Mucosa of descending colon (tissue), 3 donors: ENCODE data around the gene UNG. TPM values are rescaled to one million over a fixed set of nuclear protein-coding genes. Genes with fewer than 3 reads are reported as not detected.
A peak's percentile ranks its signal among the peaks of the same experiment; 100 is the strongest.

Experiments used
- ATAC-seq: fragments of 200-7000 bp; cut with Tn5 transposase; one replicate; pipeline ENCODE4 v1.9.1; 2020; ENCODE audit warnings: mild to moderate bottlenecking, moderate library complexity
- DNase-seq, 3 donors: peaks; one replicate each; pipeline ENCODE4 v3.0.0-alpha.2; 2020
- H3K36me3 ChIP-seq: fragments of 200-600 bp; one replicate; pipeline ENCODE4 v1.8.0; 2021; ENCODE audit warnings: low read depth, mild to moderate bottlenecking
- H3K4me1 ChIP-seq: fragments of 200-600 bp; one replicate; pipeline ENCODE4 v1.8.0; 2021; ENCODE audit warnings: low read depth, mild to moderate bottlenecking
- H3K4me3 ChIP-seq: fragments of 200-600 bp; one replicate; pipeline ENCODE4 v1.8.0; 2021; ENCODE audit warnings: mild to moderate bottlenecking
- H3K9me3 ChIP-seq: fragments of 200-600 bp; one replicate; pipeline ENCODE4 v1.8.0; 2021; ENCODE audit warnings: mild to moderate bottlenecking
- intact Hi-C, 2 donors: fragments of 100-400 bp; cut with DNase I in 1 of 2; cut with micrococcal nuclease in 1 of 2; formaldehyde crosslinking; loops; one replicate each; pipeline versions ENCODE4 v1.11.0 to v1.11.1; 2022; cut with DNase I, micrococcal nuclease
- total RNA-seq, 3 donors: library from RNA; stranded (reverse); fragmentation: NEBNext Ultra II Directional in 2 of 3; extraction: Animal tissue kit (Norgen Biotek cat#: 25700) in 2 of 3; gene quantifications; one replicate each; pipeline versions ENCODE4 v1.2.1 to v1.2.4, GENCODE V29; 2021 to 2023
- TF ChIP-seq, protein P1 (sequence below): fragments of 200-600 bp; IDR thresholded peaks from one replicate; pipeline ENCODE4 v1.8.0; 2022; ENCODE audit warnings: antibody characterized with exemption, mild to moderate bottlenecking
- donor health status: DM: no; HTN: no; CAD: no; lungs with moderate emphysema.
- donor health status: DM: no; HTN: no; CAD: no.
- donor health status: DM: no; HTN: yes; CAD: no.

The UNG gene
- total RNA-seq, 3 donors from 2014 or later: 22.1 to 39.4 (median 35.6) TPM

DNA sequence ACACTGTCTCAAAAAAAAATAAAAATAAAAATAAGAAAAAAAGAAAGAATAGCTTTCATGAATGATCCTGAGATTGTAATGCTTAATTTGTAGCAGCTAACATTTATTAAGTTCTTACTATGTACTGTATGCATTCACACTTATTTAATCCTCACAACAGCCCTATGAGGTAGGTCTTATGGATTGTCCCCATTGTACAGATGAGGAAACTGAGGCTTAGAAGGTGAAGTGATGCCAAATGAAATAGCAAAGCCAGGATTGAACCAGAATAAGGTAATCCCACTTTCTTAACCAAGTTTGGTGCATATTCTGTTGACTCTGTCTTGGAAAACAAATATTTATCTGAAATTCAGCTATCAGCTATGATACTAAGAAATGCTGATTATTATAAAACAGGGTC, 42.9 kb upstream of the UNG start:
- Histone ChIP-seq H3K4me1 (peaks cover 19% of the 10 kb centered on the region), H3K36me3 (no peaks in the 10 kb centered on the region), H3K4me3 (no peak overlapping the region), H3K9me3 (no peaks in the 10 kb centered on the region)
- TF ChIP-seq, protein P1, sequence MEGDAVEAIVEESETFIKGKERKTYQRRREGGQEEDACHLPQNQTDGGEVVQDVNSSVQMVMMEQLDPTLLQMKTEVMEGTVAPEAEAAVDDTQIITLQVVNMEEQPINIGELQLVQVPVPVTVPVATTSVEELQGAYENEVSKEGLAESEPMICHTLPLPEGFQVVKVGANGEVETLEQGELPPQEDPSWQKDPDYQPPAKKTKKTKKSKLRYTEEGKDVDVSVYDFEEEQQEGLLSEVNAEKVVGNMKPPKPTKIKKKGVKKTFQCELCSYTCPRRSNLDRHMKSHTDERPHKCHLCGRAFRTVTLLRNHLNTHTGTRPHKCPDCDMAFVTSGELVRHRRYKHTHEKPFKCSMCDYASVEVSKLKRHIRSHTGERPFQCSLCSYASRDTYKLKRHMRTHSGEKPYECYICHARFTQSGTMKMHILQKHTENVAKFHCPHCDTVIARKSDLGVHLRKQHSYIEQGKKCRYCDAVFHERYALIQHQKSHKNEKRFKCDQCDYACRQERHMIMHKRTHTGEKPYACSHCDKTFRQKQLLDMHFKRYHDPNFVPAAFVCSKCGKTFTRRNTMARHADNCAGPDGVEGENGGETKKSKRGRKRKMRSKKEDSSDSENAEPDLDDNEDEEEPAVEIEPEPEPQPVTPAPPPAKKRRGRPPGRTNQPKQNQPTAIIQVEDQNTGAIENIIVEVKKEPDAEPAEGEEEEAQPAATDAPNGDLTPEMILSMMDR: no peak
- ATAC-seq (no peak), DNase-seq (no peak)
- intact Hi-C loops: no loop called here

DNA sequence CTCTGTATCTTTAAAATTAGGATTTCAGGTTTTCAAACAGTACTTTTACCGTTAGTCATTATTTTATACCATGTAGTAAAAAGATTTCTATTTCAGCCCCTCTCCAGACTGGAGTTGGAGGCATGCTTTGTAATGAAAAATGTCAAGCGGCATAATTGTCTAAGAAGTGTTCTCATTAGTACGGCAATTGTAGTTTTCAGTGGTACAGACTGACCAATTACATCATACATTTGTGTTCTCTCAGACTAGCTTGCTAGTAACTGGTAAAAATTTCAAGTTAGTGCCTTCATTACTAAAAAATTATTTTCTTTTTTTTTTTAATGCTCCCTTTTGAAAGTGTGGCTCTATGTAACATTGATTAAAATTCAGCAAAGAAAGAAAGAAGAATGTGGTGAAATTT, 40.5 kb upstream of the UNG start:
- DNase-seq (no peak), ATAC-seq (no peak)
- intact Hi-C loops: no loop called here
- TF ChIP-seq, protein P1: no peak
- no peaks in the 10 kb centered on the region for H3K36me3 ChIP-seq
- H3K9me3 ChIP-seq: no peaks in the 10 kb centered on the region
- peaks cover 17% of the 10 kb centered on the region for H3K4me1 ChIP-seq
- H3K4me3 ChIP-seq: no peak overlapping the region

DNA sequence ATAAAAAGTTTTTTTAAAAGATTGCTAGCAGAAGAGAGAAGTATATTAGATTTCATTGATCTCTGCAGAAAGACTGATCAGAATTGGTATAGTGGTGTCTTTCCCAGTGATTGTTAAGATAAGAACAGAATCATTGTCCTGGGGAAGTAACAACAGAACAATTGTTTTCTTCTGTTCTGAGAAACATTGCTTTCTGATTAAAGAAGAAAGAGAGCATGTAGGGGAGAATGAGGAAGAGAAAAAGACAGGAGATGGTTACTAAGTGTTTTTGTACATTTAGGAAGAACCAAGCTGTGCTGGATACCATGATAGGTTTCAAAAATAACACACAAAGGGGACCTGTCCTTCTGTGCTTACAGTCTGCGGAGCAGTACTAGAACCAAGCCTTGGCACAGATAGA, 40.0 kb upstream of the UNG start:
- no peak overlapping the region for H3K4me3 ChIP-seq
- TF ChIP-seq, protein P1: no peak
- H3K9me3 ChIP-seq: no peaks in the 10 kb centered on the region
- peaks cover 17% of the 10 kb centered on the region for H3K4me1 ChIP-seq
- no peaks in the 10 kb centered on the region for H3K36me3 ChIP-seq
- ATAC-seq: no peak
- intact Hi-C loops: no loop called here
- no peak for DNase-seq

DNA sequence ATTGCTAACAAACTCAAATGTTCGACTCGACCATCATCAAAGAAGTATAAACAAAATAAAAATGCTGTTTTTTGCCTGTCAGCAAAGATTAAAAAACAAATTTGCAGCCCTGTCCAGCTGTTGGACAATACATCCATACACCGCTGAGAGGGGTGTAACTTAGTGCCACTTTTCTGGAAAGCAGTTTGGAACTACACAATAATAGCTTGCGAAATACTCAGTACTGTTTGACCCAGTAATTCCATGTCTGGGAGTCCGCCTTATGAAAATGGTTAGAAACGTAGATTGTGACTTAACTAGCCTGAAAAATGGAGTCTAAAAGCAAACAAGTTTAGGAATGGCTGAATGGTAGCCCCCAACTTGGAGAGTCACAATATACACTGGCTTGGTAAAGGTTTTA, 38.6 kb upstream of the UNG start:
- TF ChIP-seq, protein P1: no peak
- H3K4me3 ChIP-seq: no peak overlapping the region
- no peaks in the 10 kb centered on the region for H3K36me3 ChIP-seq
- H3K4me1 ChIP-seq: peaks cover 13% of the 10 kb centered on the region
- ATAC-seq: no peak
- no peak for DNase-seq
- no peaks in the 10 kb centered on the region for H3K9me3 ChIP-seq
- intact Hi-C loops: no loop called here

DNA sequence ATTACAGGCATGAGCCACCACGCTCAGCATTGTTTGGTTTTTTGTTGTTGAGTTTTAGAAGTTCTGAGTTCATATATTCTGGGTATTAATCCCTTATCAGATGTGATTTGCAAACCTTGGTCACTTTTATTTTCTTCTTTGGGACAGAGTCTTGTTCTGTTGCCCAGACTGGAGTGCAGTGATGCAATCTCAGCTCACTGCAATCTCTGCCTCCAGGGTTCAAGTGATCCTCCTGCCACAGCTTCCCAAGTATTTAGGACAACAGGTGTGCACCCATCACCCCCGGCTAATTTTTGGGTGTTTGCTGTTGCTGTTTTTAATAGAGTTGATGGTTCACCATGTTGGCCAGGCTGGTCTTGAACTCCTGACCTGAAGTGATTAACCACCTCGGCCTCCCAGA, 33.3 kb upstream of the UNG start:
- Histone ChIP-seq H3K9me3 (no peaks in the 10 kb centered on the region), H3K4me1 (peaks cover 15% of the 10 kb centered on the region), H3K36me3 (peaks cover under 1% of the 10 kb centered on the region), H3K4me3 (no peak overlapping the region)
- DNase-seq: no peak
- TF ChIP-seq, protein P1: no peak
- intact Hi-C loops: no loop called here
- no peak for ATAC-seq

DNA sequence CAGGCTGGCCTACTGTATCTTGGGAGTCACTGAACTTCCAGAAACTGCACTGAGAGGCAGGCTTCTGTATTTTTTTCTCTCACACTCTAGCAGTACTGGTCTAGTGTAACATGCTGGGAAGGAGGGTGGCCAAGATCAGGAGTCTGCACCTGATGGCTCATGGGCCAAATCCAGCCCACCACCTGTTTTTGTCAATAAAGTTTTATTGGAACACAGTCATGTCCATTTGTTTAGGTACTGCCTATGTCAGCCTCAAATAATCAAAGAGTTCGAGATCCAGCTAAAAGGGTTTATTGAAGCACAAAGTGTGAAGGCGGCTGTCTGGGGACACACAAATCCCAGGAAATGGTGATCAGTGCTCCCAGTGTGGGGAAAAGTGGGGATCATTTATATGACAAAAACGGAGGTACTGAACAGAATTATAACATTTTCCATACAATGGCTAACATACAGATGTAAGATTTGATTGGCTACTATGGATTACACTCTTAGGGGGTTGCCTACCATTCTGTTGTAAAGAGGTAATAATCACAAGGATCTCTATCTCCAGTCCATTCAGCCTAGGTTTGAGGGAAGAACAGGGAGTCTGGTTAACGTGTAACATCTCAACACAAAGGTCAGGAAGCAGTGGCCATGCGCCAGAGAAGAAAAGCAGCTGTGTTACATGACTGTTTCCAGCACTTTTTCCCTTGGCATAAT, 32.1 kb upstream of the UNG start:
- no peak overlapping the region for H3K4me3 ChIP-seq
- no peaks in the 10 kb centered on the region for H3K9me3 ChIP-seq
- TF ChIP-seq, protein P1: no peak
- intact Hi-C loops: no loop called here
- H3K4me1 ChIP-seq: peaks cover 15% of the 10 kb centered on the region
- ATAC-seq (peak; percentile 54), DNase-seq (peak in 2 of 3 donors; percentile 66 to 84)
- H3K36me3 ChIP-seq: peaks cover 4% of the 10 kb centered on the region
